Hepatocyte (in vitro differentiated cells): ENCODE measurements around the gene CLIC4. TPM values are rescaled to one million over a fixed set of nuclear protein-coding genes. Genes with fewer than 3 reads are reported as not detected.

ENCODE experiments used
- DNase-seq: peaks from one replicate; pipeline ENCODE4 v3.0.0-alpha.2; 2016; ENCODE audit warnings: low spot score
- H2AFZ ChIP-seq: fragments of 200-600 bp; sonication (generic); 2 replicates; pipeline ENCODE4 v1.6.0; 2016; ENCODE audit warnings: antibody characterized with exemption, mild to moderate bottlenecking
- H3K27ac ChIP-seq: fragments of 200-600 bp; sonication (generic); 2 replicates; pipeline ENCODE4 v1.5.1; 2016; ENCODE audit warnings: mild to moderate bottlenecking
- H3K27me3 ChIP-seq: fragments of 200-600 bp; sonication (generic); 2 replicates; pipeline ENCODE4 v1.6.1; 2016
- H3K36me3 ChIP-seq: fragments of 200-600 bp; sonication (generic); replicated peaks from 2 replicates; pipeline ENCODE4 v1.5.1; 2016; ENCODE audit warnings: low read depth; ENCODE audit not compliant: insufficient read depth
- H3K4me1 ChIP-seq: fragments of 200-600 bp; sonication (generic); 2 replicates; pipeline ENCODE4 v1.5.1; 2016; ENCODE audit warnings: mild to moderate bottlenecking, moderate library complexity; ENCODE audit not compliant: insufficient read depth
- H3K4me2 ChIP-seq: fragments of 200-600 bp; sonication (generic); 2 replicates; pipeline ENCODE4 v1.6.0; 2016
- H3K4me3 ChIP-seq: fragments of 200-600 bp; sonication (generic); 2 replicates; pipeline ENCODE4 v1.5.1; 2016; ENCODE audit warnings: mild to moderate bottlenecking
- H3K79me2 ChIP-seq: fragments of 200-600 bp; sonication (generic); 2 replicates; pipeline ENCODE4 v1.6.0; 2017; ENCODE audit warnings: mild to moderate bottlenecking
- H3K9me2 ChIP-seq: fragments of 200-600 bp; sonication (generic); replicated peaks from 2 replicates; pipeline ENCODE4 v1.6.0; 2017; ENCODE audit warnings: mild to moderate bottlenecking; ENCODE audit not compliant: insufficient read depth
- H3K9me3 ChIP-seq: fragments of 200-600 bp; sonication (generic); 2 replicates; pipeline ENCODE4 v1.5.1; 2016; ENCODE audit warnings: low read depth, mild to moderate bottlenecking
- H4K20me1 ChIP-seq: fragments of 200-600 bp; sonication (generic); 2 replicates; pipeline ENCODE4 v1.6.0; 2016; ENCODE audit warnings: mild to moderate bottlenecking; ENCODE audit not compliant: insufficient read depth, poor library complexity, severe bottlenecking
- EZH2 ChIP-seq: fragments of 200-600 bp; sonication (generic); IDR thresholded peaks from 2 replicates; pipeline ENCODE4 v1.6.1; 2016; ENCODE audit warnings: antibody characterized with exemption, mild to moderate bottlenecking, borderline replicate concordance
- EZH2phosphoT487 ChIP-seq: fragments of 200-600 bp; sonication (generic); IDR thresholded peaks from one replicate; pipeline ENCODE4 v1.6.1; 2018; ENCODE audit warnings: antibody characterized with exemption, mild to moderate bottlenecking, low read depth, moderate library complexity; ENCODE audit not compliant: unreplicated experiment, severe bottlenecking
- WGBS: methylation state at CpG from one replicate; pipeline ENCODE4 v1.1.6; 2016; ENCODE audit warnings: low lambda C conversion rate; ENCODE audit errors: missing lambda C conversion rate; 5-methylcytosine and 5-hydroxymethylcytosine counted together
- polyA plus RNA-seq: library from polyadenylated mRNA; unstranded; fragments of >200 nt; fragmentation: Nextera tagmentation; extraction: Ambion mirVana; gene quantifications from 2 replicates; pipeline ENCODE4 v1.2.1, GENCODE V29; 2016
- total RNA-seq: library from RNA; depleted of rRNA; stranded (reverse); fragments of >200 nt; gene quantifications from 2 replicates; pipeline ENCODE4 v1.2.3, GENCODE V29; 2014
- TF ChIP-seq, protein P1 (sequence below): fragments of 200-600 bp; sonication (generic); IDR thresholded peaks from 2 replicates; pipeline ENCODE4 v1.5.1; 2016; ENCODE audit warnings: antibody characterized with exemption, mild to moderate bottlenecking; ENCODE audit not compliant: poor library complexity

CLIC4 gene
- total and polyA plus RNA-seq, 2 experiments from 2014 or later, result 146 to 259 TPM

DNA sequence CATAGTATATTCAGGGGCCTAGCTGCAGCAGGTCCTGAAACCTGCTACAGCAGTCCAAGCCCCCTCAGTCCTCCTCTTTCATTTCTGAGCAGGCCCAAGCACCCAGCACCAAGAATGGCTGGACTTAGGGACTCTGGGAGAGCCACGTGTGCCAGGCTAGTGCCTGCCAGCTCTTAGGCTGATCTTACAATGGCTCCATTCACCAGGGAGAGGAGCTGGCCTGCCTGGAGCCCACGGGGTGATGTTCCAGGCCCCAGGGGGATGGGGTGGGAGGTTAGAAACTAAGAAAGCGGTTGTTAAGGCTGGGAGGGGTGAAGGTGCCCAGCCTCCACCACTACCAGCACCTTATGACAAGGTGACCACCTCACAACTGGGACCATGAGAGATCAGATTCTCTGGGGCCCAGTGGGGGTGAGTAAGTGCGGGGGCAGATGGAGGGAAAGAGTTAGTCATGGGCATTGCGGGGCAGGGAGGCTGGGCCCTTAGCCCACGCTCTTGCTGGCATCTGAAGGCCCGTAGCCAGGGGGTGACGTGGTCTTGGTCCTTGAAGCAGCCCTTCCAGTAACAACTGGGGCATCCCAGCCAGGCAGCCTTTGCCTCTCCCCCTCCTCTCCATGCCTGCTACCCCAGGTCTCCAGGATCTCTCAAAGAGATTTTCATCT, 30.3 kb upstream of the CLIC4 start:
- H3K9me3 ChIP-seq, result no peaks in the 10 kb centered on the region
- no peak overlapping the region for H3K4me2 ChIP-seq
- H3K27me3 ChIP-seq, result no peaks in the 10 kb centered on the region
- TF ChIP-seq EZH2phosphoT487 (no peak), EZH2 (no peak)
- TF ChIP-seq, protein P1, sequence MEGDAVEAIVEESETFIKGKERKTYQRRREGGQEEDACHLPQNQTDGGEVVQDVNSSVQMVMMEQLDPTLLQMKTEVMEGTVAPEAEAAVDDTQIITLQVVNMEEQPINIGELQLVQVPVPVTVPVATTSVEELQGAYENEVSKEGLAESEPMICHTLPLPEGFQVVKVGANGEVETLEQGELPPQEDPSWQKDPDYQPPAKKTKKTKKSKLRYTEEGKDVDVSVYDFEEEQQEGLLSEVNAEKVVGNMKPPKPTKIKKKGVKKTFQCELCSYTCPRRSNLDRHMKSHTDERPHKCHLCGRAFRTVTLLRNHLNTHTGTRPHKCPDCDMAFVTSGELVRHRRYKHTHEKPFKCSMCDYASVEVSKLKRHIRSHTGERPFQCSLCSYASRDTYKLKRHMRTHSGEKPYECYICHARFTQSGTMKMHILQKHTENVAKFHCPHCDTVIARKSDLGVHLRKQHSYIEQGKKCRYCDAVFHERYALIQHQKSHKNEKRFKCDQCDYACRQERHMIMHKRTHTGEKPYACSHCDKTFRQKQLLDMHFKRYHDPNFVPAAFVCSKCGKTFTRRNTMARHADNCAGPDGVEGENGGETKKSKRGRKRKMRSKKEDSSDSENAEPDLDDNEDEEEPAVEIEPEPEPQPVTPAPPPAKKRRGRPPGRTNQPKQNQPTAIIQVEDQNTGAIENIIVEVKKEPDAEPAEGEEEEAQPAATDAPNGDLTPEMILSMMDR, result no peak
- H2AFZ ChIP-seq, result no peak overlapping the region
- no peaks in the 10 kb centered on the region for H3K9me2 ChIP-seq
- H3K27ac ChIP-seq, result no peak overlapping the region
- H3K4me1 ChIP-seq, result no peaks in the 10 kb centered on the region
- H4K20me1 ChIP-seq, result no peaks in the 10 kb centered on the region
- no peaks in the 10 kb centered on the region for H3K79me2 ChIP-seq
- DNase-seq, result no peak
- H3K36me3 ChIP-seq, result no peaks in the 10 kb centered on the region
- WGBS, result 93% methylated on average over 8 of the region's 8 CpGs
- H3K4me3 ChIP-seq, result no peak overlapping the region

DNA sequence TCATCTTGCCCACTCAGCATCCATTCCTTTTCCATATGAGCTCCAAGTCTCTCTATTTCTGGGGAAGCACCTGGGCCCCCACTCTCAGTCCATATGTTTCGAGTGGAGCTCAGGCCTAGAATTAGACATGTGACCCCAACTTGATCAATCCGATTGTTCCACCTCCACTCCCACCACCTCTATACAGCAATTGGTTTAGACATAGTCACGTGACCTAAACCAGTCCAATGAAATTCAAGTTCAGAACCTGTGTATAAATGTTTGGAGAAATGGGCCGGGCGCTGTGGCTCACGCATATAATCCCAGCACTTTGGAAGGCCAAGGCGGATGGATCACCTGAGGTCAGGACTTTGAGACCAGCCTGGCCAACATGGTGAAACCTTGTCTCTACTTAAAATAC, 29.6 kb upstream of the CLIC4 start:
- no peak for DNase-seq
- H2AFZ ChIP-seq, result no peak overlapping the region
- no peaks in the 10 kb centered on the region for H3K36me3 ChIP-seq
- H3K4me3 ChIP-seq, result no peak overlapping the region
- no peak overlapping the region for H3K4me2 ChIP-seq
- TF ChIP-seq EZH2, result no peak
- TF ChIP-seq, protein P1, result no peak
- TF ChIP-seq EZH2phosphoT487, result no peak
- no peaks in the 10 kb centered on the region for H3K9me2 ChIP-seq
- H3K4me1 ChIP-seq, result no peaks in the 10 kb centered on the region
- H3K27ac ChIP-seq, result no peak overlapping the region
- no peaks in the 10 kb centered on the region for H3K27me3 ChIP-seq
- 96% methylated on average over 7 of the region's 7 CpGs for WGBS
- H3K79me2 ChIP-seq, result no peaks in the 10 kb centered on the region
- no peaks in the 10 kb centered on the region for H4K20me1 ChIP-seq
- H3K9me3 ChIP-seq, result no peaks in the 10 kb centered on the region

DNA sequence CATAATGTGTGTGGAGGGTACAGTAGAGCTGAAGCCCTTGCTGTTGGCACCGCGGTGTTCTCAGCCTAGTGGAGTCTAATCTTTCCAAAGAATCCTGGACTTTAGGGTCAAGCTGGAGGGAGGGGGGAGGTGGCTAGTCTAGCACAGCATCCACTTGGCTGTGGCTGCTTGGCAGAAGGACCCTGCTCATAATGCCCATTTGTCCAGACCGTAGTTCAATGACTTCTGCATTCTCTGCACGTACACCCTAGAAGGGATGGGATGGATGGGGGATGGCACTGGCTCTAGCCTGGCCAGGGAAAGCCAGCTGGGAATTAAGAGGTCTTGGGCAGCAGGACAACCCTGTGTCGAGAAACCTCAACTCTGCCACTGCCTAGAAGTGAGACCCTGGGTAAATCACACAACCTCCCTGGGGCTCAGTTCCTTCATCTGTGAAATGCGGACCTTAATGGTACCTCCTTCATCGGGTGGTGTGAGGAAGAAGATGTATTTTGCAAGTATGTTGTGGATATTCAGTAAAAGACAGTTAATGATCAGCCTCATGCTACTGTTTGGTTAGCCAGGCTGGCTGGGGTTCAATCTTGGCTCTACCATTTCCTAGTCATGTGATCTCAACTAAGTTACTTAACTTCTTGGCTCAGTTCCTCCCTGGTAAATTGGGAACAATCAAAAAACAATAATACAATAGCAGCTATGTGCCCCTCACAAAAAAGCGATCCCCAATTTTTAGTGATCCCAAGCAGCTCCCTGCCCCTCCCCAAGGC, 27.2 kb upstream of the CLIC4 start:
- H3K27me3 ChIP-seq, result no peaks in the 10 kb centered on the region
- H2AFZ ChIP-seq, result no peak overlapping the region
- H3K4me1 ChIP-seq, result no peaks in the 10 kb centered on the region
- no peak for DNase-seq
- no peak overlapping the region for H3K4me3 ChIP-seq
- H3K36me3 ChIP-seq, result no peaks in the 10 kb centered on the region
- TF ChIP-seq EZH2phosphoT487, result no peak
- TF ChIP-seq EZH2, result no peak
- TF ChIP-seq, protein P1, result no peak
- H3K9me3 ChIP-seq, result no peaks in the 10 kb centered on the region
- H3K9me2 ChIP-seq, result no peaks in the 10 kb centered on the region
- H4K20me1 ChIP-seq, result no peaks in the 10 kb centered on the region
- WGBS, result 97% methylated on average over 8 of the region's 8 CpGs
- H3K79me2 ChIP-seq, result no peaks in the 10 kb centered on the region
- no peak overlapping the region for H3K27ac ChIP-seq
- no peak overlapping the region for H3K4me2 ChIP-seq
